Fibroblast of skin of left biceps (primary cell): ENCODE data around the gene BTN1A1.
"Not testable (repeated sequence)": the region's sequence is repeated elsewhere in the genome, so short reads cannot be mapped to it uniquely, and the experiment has no call there.

ENCODE experiments used
- DNase-seq, 2 experiments: peaks; one replicate each; pipeline ENCODE4 v3.0.0-alpha.2; 2013; ENCODE audit warnings: low read depth in 2 of 2

Gene BTN1A1

DNA sequence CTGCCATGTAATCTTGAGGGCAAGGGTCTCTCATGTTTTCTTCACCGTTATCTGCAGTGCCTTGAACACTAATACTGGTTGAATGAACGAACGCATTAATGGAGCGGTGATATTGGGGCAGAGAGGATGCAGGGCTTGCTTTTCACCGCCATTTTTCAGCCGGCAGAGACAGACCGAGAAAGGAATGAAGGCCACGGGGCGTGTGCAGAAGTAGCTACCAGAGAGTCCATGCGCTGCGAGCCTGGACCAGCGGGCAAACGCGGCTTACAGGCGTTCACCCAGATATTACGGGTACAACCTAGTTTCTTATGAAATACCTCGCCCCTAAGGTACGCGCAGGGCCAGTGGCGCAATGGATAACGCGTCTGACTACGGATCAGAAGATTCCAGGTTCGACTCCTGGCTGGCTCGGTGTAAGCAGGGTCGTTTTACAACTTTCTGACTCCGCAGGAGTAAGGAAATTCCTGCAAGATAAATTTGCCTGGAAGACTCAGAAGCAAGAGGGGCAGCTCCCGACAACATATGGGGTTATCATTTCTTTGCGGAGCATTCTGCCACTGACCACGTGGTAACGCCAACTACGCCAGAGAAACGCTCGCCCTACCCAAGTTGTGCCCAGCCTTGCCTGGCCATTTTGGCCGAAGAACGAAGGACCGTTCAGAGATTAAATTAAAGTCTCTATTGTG lies 37.2 kb downstream of the BTN1A1 start:
- peak; percentile 88 to 89 for DNase-seq

DNA sequence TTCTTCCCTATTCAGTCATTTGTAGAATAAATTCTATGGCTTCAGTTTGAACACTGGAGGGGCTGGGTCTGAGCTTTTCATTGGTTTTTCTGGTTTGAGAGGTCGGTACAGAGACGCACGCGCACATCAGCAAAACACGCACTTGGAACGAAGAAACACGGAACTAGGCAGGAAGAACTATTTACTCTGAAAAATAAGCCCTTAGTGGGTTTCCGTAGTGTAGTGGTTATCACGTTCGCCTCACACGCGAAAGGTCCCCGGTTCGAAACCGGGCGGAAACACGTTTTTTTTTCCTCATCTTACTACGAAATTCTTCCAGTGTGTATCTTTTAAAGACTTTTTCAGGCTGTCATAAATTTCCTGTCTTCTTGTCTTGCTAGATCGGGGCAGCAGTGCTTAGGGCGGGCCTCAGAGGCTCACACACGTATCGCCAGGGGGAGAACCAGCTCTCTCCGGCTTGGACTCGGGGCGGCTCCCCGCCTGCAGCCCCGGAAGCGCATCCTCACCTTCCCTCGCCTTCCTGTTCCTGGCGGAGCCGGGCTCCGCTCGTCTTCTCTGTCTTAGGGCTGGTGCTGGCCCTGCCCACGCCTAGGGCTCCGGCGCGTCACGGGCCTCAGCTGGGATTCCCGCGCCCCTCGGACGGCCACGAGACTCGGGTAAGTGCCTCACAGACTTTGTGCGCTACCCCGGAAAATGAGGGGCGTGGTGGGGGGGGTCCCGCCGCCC lies 37.9 kb downstream of the BTN1A1 start, which contains the start of gene HMGN4:
Gene HMGN4 (plus strand): TSS at position 521 of the 726 bp plus-strand sequence. CDS start 6,841 bp downstream, outside the sequence.
- DNase-seq, result peak; percentile 75 to 76

- DNase-seq, result no peak
Measured at GRCh38 chr6:26538572-26538902, 38.4 kb downstream of the BTN1A1 start.

- no peak for DNase-seq
Measured at GRCh38 chr6:26539071-26539615, 39.0 kb downstream of the BTN1A1 start.

DNA sequence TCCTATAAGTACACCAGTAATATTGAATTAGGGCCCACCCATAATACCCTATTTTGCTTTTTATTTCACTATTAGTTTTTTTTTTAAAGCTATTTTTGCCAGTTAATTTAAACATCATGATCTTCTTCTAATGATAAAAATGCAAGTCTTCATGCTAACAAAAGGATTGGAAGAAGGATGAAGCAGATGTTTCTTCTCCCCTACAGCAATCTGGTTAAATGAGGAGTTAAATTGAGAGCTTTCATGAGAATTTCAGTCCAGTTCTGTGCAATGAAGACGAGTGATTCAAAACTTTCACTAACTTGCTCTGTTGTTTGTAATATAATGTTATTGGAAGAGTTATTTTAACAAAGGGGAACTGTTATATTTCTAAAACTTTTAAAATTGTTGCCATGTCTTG lies 41.5 kb downstream of the BTN1A1 start:
- DNase-seq, result no peak

GRCh38 chr6:26543953-26544352 lies 43.9 kb downstream of the BTN1A1 start:
- no peak for DNase-seq

DNA sequence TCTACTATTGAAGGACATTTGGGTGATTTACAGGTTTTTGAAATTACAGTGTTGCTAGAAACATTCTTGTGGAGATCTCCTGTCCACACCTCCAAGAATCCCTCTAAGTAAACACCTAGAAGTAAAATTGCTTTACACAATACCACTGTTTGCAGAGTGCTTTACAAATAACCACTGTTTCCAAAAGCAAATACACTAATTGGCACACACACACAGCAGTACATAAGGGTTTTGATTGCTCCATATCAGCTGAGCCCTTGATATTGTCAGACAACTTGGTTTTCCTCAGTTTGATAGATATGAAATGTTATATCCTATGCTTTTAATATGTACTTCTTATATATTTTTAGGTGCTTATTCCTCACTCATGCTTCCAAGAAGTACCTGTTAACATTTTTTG lies 44.4 kb downstream of the BTN1A1 start:
- no peak for DNase-seq

DNA sequence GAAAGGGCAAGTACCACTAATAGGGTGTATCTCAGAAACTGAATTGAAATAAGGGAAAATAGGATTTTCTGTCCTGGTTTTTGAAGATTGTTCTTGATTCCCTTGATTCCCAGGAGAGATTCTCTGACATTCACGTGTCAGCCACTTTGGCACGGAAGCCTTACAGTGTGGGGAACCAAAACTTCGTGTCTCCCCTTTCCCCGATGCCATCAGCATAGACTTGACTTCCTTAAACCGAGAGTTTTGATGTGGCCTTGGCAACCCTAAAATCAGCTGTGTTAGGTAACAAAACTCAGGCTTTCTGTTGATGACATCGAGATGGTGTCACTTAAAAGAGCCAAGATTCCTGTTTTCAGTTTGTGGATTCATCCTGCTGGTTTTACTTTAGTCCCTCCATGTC lies 45.5 kb downstream of the BTN1A1 start:
- no peak for DNase-seq

GRCh38 chr6:26547363-26547762 lies 47.3 kb downstream of the BTN1A1 start:
- not testable (repeated sequence) for DNase-seq

GRCh38 chr6:26550250-26550993 lies 50.3 kb downstream of the BTN1A1 start:
- no peak for DNase-seq

DNA sequence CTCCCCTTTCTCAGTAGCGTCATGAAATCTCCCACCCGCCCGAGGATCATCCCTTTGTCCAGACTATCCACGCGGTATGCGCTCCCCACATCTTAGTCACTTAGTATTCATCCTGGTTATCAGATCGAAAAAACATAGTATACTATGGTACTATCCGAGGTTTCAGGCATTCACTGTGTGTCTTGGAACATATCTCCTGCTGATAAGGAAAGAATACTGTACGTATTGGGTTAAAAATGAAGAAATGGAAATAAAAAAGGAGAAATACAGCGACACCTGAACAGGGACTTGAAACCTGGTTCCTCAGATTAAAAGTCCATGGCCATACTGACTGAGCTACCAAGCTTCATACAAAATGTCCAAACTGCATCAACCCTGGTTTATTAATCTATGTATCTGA lies 52.1 kb downstream of the BTN1A1 start:
- no peak for DNase-seq

- no peak for DNase-seq
Measured at GRCh38 chr6:26552640-26553188, 52.6 kb downstream of the BTN1A1 start.

DNA sequence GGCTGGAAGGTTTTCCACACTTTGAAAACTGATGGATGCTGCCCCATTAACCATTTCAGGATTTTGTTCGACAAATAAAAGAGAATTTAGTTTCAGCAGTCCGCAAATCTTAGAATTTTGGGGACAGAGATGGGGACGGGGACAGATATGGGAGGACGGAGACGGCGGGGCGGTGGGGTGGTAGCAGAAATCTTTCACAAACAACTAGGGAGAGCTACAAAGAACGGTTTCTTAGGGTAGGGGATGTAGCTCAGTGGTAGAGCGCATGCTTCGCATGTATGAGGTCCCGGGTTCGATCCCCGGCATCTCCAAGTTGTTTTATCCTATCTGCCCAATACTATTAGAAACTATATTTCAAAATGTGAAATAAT lies 53.1 kb downstream of the BTN1A1 start:
- DNase-seq, result no peak

GRCh38 chr6:26553635-26554446 lies 53.7 kb downstream of the BTN1A1 start:
- DNase-seq, result peak; percentile 81 to 85

DNA sequence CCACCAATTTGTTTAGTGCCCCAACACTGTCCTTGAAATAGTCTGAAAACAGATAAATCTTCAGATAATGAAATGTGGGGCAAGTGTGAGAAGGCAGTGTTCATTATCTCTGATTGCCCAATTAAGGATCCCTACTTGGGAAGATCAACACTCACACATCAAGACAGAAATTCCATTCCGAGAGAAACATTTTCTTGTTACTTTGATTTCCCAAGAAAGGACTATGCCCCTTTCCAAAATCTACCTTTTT lies 54.3 kb downstream of the BTN1A1 start:
- DNase-seq, result no peak

DNA sequence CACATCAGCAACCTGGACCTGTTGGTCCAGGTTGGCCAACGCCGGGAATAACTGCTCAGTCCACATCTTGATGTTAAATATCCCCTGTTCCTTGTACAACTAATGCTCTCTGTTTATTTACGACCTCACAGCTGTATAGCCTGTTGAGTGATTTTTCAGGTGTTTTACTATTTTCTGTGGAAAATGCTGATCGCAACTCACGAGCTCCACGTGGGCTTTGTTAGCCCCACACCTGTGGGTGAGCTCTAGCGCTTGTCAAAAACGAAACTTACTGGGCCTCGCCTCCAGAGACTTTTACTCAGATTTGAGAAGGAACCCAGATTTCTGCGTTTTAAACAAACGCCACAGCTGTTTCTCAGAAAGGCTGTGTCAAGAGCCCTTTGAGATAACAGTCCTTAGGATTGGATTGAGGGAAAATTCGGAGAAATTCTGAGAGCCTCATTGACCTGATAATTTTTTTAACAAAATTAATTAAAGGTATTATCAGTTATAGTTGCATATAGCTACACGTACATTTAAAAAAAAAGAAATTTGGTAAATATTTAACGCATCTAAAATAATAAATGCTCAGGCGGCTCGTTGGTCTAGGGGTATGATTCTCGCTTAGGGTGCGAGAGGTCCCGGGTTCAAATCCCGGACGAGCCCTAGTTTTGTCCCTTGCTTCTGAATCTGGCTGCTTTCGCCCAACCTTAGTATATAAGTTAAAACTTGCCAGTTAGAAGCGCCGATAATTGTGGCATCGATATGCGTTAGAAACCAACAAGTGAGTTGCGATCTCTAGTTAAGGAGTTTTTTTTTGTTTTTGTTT lies 54.8 kb downstream of the BTN1A1 start:
- peak in 1 of 2 experiments; percentile 48 for DNase-seq

DNA sequence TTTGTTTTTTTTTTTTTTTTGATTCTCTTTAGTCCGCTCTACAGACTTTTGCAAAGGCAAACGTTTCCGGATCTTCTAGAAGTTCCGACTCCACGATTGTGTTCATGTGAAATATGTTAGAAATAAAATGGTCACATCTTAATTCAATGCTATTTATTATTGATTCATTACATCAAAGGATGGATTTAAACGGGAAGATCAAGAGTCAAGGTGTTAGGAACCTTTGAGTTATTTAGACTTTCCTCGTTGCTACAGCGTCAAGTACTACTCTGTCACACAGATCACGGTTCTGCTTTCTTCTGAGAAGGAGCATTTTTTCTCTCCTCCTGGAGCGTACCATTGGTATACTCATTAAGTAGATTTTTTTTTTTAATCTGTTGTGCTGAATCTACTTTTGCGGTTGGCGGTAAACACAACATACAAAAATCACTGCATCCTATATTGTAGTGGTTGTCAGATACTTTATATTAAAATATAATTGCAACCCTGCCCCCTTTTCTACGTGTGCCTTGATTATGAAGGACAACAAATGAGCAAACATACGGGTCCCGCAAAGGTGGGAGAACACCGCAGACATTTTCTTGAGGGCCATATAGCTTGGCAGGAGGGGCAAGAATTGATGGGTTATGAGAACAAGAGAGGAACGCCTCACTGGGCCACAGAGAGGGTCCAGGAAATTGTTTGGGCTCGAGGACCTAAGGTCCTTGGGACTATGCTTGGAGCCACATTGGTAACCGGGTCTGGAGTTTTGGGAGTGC lies 55.6 kb downstream of the BTN1A1 start:
- no peak for DNase-seq

DNA sequence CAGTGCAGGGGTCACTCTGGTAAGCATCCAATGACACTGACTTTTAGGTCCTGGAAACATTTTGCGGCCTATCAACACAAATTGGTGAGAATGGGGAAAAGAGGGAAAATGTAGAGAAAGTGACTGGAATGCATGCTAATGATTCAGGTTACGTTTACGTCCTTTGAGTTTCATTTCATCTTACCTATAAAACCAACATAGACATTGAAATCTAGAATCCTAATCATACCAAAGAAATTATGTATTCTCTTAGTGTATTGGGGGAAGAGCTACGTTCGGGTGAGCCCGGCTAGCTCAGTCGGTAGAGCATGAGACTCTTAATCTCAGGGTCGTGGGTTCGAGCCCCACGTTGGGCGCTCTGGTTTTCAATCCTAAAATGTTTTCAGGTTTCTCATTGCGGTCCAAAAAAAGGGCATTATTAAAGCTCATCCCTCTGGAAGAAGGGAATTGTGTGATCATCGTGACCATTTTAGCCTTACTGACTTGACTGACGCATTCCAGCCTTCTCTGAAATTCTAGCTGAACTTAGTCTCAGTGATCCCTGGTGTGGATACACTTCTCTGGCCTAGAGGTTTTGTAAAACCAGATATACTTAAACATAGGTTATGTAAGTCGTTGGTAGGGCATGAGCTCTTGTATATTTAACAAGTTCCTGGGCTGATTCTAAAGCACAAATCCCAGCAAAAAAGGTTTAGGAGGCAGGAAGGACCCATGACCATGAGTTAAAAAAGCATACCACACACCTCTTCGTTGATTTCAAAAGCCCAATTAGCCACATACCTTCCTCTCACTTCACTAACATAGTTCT lies 56.4 kb downstream of the BTN1A1 start:
- DNase-seq, result peak; percentile 89 to 90
